ENCODE data around the gene PLB1. TPM values are rescaled to one million over a fixed set of nuclear protein-coding genes. Genes with fewer than 3 reads are reported as not detected.

The PLB1 gene
- total RNA-seq, 2 experiments from 2014 or later, result 1.3 to 1.6 TPM

DNA sequence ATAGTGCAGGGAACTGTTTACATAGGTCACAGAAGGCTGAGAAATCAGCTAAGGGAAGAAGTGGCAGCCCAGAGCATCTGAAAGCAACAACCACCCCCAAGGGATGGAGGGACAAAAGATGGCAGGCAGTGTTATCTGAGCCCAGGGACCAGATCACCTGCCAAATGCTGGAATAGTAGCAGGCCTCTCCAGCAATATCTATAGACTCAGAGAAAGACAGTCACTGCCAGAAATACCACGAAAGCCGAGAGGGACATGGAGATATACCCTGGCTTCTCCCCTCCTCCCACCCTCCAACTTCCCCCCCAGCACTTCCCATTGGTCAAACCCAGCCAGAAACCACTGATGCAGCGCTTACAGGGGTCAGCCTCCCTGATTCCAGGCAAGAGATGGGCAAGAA is 197.4 kb downstream of the PLB1 start:
- Mint-ChIP-seq H3K4me3 (no peak overlapping the region), H3K36me3 (ENCODE audit: low read depth) (no peaks in the 10 kb centered on the region), H3K27ac (no peak overlapping the region), H3K9me3 (no peaks in the 10 kb centered on the region), H3K4me1 (ENCODE audit: low read depth) (no peaks in the 10 kb centered on the region), H3K27me3 (no peaks in the 10 kb centered on the region)
- CTCF ChIA-PET, result no interaction called here
- ATAC-seq (ENCODE audit: poor library complexity) (no peak), DNase-seq (no peak)
- POLR2A ChIA-PET, result no interaction called here
- Histone ChIP-seq H3K4me1 (ENCODE audit: insufficient read depth, low read length) (no peaks in the 10 kb centered on the region), H3K36me3 (ENCODE audit: insufficient read depth, low read length) (no peaks in the 10 kb centered on the region), H3K27me3 (ENCODE audit: control insufficient read depth in 1 of 2, insufficient read depth in 2 of 2, low read length in 2 of 2) (no peaks in the 10 kb centered on the region), H3K4me3 (ENCODE audit: low read length) (no peak overlapping the region), H3K27ac (ENCODE audit: low read depth in 1 of 2, low read length in 2 of 2) (no peak overlapping the region), H3K9me3 (ENCODE audit: control insufficient read depth in 1 of 2, insufficient read depth in 1 of 2, low read length in 2 of 2) (no peaks in the 10 kb centered on the region)
- intact Hi-C loops (cut with DNase I, micrococcal nuclease), result no loop called here
- TF ChIP-seq, protein P1, sequence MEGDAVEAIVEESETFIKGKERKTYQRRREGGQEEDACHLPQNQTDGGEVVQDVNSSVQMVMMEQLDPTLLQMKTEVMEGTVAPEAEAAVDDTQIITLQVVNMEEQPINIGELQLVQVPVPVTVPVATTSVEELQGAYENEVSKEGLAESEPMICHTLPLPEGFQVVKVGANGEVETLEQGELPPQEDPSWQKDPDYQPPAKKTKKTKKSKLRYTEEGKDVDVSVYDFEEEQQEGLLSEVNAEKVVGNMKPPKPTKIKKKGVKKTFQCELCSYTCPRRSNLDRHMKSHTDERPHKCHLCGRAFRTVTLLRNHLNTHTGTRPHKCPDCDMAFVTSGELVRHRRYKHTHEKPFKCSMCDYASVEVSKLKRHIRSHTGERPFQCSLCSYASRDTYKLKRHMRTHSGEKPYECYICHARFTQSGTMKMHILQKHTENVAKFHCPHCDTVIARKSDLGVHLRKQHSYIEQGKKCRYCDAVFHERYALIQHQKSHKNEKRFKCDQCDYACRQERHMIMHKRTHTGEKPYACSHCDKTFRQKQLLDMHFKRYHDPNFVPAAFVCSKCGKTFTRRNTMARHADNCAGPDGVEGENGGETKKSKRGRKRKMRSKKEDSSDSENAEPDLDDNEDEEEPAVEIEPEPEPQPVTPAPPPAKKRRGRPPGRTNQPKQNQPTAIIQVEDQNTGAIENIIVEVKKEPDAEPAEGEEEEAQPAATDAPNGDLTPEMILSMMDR (IDR thresholded peaks at IDR 0.05), result no peak

Other genes starting within 250 kb of the PLB1 start
- 100 to 1,000 TPM; 152 to 155 TPM for gene FOSL2, start 103.2 kb upstream of the PLB1 start, total RNA-seq

All from CD4-positive, alpha-beta T cell (primary cell).